Activated T-helper 1 cell treated with Interleukin-2 at 50 U/mL for 16 hours (primary cell): ENCODE data around the gene B3GALT6.
"Not testable (repeated sequence)": the region's sequence is repeated elsewhere in the genome, so short reads cannot be mapped to it uniquely, and the experiment has no call there.

Experiments
- DNase-seq: peaks from one replicate; pipeline ENCODE4 v3.0.0-alpha.2; 2020; ENCODE audit warnings: low read depth

The B3GALT6 gene

GRCh38 chr1:1232208-1232795, at the start of gene B3GALT6:
Gene B3GALT6, plus strand, starts transcription at chr1:1232237. Its CDS starts 42 bp downstream, at chr1:1232279.
- no peak for DNase-seq

- DNase-seq: no peak
Measured at GRCh38 chr1:1182491-1183220, 49.4 kb upstream of the B3GALT6 start.

- DNase-seq: no peak
Measured at GRCh38 chr1:1183221-1183747, 48.8 kb upstream of the B3GALT6 start.

- no peak for DNase-seq
Measured at GRCh38 chr1:1183833-1184775, 47.9 kb upstream of the B3GALT6 start.

- DNase-seq: no peak
Measured at GRCh38 chr1:1185101-1185765, 46.8 kb upstream of the B3GALT6 start.

GRCh38 chr1:1187938-1188337, 44.1 kb upstream of the B3GALT6 start:
- no peak for DNase-seq

GRCh38 chr1:1189111-1189510, 42.9 kb upstream of the B3GALT6 start:
- no peak for DNase-seq

- no peak for DNase-seq
Measured at GRCh38 chr1:1191734-1192133, 40.3 kb upstream of the B3GALT6 start.

GRCh38 chr1:1194723-1195122, 37.3 kb upstream of the B3GALT6 start:
- no peak for DNase-seq

GRCh38 chr1:1195726-1196125, 36.3 kb upstream of the B3GALT6 start:
- not testable (repeated sequence) for DNase-seq

- no peak for DNase-seq
Measured at GRCh38 chr1:1196431-1197187, 35.4 kb upstream of the B3GALT6 start.

- no peak for DNase-seq
Measured at GRCh38 chr1:1197188-1197500, 34.9 kb upstream of the B3GALT6 start.

GRCh38 chr1:1197551-1198422, 34.2 kb upstream of the B3GALT6 start:
- DNase-seq: no peak

- DNase-seq: no peak
Measured at GRCh38 chr1:1198423-1199140, 33.5 kb upstream of the B3GALT6 start.

GRCh38 chr1:1199141-1199960, 32.7 kb upstream of the B3GALT6 start:
- DNase-seq: no peak

GRCh38 chr1:1199961-1200875, 31.8 kb upstream of the B3GALT6 start:
- no peak for DNase-seq
